ENCODE data around the gene PLCL1.

- no peak for TF ChIP-seq CTCF (conservative IDR thresholded peaks at IDR 0.05 in 1 of 2, IDR thresholded peaks at IDR 0.05 in 1 of 2; ENCODE audit: extremely low read depth in 1 of 2, insufficient read depth in 1 of 2, low read depth in 1 of 2, low read length in 2 of 2)
- TF ChIP-seq EZH2 (IDR thresholded peaks at IDR 0.05; ENCODE audit: borderline replicate concordance, low read length): no peak
Observed at GRCh38 chr2:198065322-198065721, 260.9 kb downstream of the PLCL1 start.
